Activated T-helper 17 cell treated with anti-CD3 and anti-CD28 coated beads, Interleukin-2, amount 50 U/mL, for 72 hours (primary cell): ENCODE results near the gene CWC15. TPM values are rescaled to one million over a fixed set of nuclear protein-coding genes. Genes with fewer than 3 reads are reported as not detected.
A peak's percentile ranks its signal among the peaks of the same experiment; 100 is the strongest.

Experiments
- ATAC-seq: fragments of 150-1000 bp; cut with Tn5 transposase; replicated peaks from 2 replicates; pipeline ENCODE4 v1.10.0; 2021; ENCODE audit warnings: mild to moderate bottlenecking, moderate library complexity
- H3K27ac Mint-ChIP-seq: one replicate; pipeline ENCODE4 v1.8.0; 2022; ENCODE audit warnings: mixed read lengths
- H3K27me3 Mint-ChIP-seq: one replicate; pipeline ENCODE4 v1.8.0; 2022; ENCODE audit warnings: mixed read lengths
- H3K36me3 Mint-ChIP-seq: one replicate; pipeline ENCODE4 v1.8.0; 2022; ENCODE audit warnings: low read depth, mild to moderate bottlenecking, mixed read lengths
- H3K4me1 Mint-ChIP-seq: one replicate; pipeline ENCODE4 v1.8.0; 2022; ENCODE audit warnings: mixed read lengths
- H3K4me3 Mint-ChIP-seq: one replicate; pipeline ENCODE4 v1.8.0; 2022; ENCODE audit warnings: mild to moderate bottlenecking, mixed read lengths
- H3K9me3 Mint-ChIP-seq: one replicate; pipeline ENCODE4 v1.8.0; 2022; ENCODE audit warnings: mixed read lengths
- total RNA-seq, 2 donors: library from RNA; stranded (reverse); gene quantifications; one replicate each; pipeline ENCODE4 v1.2.3, GENCODE V29; 2022

CWC15 gene
- total RNA-seq, 2 donors from 2014 or later: 69.4 to 80.3 TPM

DNA sequence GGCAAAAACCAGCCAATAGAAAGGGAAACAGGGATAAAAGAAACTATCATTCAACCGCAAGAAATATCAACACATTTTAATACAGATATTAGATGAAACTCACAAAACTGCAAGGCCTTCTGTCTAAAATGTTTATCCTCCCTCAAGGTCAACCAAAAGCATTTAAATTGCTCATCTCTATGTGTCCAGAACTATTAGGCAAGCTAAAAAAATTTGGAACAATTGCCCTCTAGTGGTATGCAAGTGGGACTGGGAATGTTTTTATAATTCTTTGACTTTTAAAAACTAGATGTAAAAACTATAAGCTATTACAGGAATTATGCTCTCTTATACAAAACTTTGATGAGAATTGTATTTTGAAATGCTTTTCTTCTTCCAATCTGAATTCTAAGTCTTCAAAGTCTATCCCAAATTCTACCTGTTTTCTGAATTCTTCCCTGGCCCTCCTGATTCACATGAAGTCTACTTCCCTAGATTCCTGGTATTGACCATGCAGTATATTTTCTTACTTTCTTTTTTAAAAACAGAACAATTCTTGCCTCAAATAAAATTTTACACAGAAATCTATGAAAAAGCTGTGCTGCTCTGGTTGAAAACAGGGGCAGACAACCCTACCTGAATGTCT is 4.9 kb downstream of the CWC15 start:
- peak overlapping the region; percentile 34 for H3K27ac Mint-ChIP-seq
- ATAC-seq: no peak
- H3K4me1 Mint-ChIP-seq: peaks cover 7% of the 10 kb centered on the region

DNA sequence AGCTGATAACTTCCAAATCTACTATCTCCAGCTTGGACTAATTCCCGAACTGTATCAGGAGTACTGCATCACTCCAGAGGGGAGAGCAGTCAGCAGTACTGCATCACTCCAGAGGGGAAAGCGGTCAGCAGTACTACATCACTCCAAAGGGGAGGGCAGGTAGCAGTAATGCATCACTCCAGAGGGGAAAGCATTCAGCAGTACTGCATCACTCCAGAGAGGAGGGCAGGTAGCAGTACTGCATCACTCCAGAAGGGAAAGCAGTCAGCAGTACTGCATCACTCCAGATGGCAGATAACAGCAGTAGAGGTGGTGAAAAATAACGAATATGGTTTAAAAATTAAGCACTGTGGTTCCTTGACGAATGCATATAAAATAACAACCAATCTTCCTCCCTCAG is 8.4 kb downstream of the CWC15 start:
- Mint-ChIP-seq H3K4me1 (peaks cover 7% of the 10 kb centered on the region), H3K27ac (peak overlapping the region; percentile 7), H3K4me3 (no peak overlapping the region), H3K27me3 (no peaks in the 10 kb centered on the region), H3K9me3 (no peaks in the 10 kb centered on the region), H3K36me3 (peaks cover 97% of the 10 kb centered on the region)
- ATAC-seq: no peak

More for the DNA sequence above, 4.9 kb downstream of the CWC15 start:
- H3K4me3 Mint-ChIP-seq: no peak overlapping the region
- no peaks in the 10 kb centered on the region for H3K27me3 Mint-ChIP-seq
- no peaks in the 10 kb centered on the region for H3K9me3 Mint-ChIP-seq
- peaks cover 98% of the 10 kb centered on the region for H3K36me3 Mint-ChIP-seq

DNA sequence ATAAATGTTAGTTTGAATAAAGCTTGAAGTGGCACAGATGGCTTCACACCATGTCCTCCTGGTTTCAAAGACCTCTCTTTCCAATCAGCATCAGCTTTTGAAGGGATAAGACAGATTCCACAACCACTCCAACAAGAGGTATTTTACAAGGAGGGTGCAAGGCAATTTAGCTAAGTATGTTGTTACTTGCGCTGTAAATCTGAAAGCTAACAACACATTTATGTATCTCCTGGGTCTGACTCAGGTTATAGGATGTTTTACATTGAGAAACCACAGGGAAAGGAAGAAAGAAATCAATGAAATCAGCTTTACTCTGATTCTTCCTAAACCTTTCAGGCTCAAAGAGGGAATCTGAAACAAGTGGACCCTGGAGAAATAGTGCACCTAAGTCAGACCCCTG is 12.1 kb downstream of the CWC15 start:
- ATAC-seq: no peak
- Mint-ChIP-seq H3K4me1 (no peaks in the 10 kb centered on the region), H3K27ac (no peak overlapping the region), H3K4me3 (no peak overlapping the region), H3K9me3 (no peaks in the 10 kb centered on the region), H3K36me3 (peaks cover 66% of the 10 kb centered on the region), H3K27me3 (no peaks in the 10 kb centered on the region)

DNA sequence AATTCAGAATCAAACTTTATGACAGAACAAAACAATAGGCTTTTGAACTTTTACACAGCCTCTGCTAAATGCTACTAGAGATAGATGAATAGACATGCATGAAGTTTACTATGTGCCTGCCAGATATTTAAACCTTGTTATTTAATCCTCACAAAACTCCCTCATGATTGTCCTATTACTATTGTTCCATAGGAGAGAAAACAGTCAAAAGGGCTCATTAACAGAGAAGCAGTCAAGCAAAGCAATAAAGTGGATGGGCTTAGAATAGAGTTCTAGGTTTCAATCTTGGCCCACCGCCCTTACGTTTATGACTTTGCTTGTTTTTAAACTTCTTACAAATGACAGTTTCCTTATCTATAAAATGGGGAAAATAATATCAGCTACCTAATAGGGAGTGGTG is 12.9 kb downstream of the CWC15 start:
- Mint-ChIP-seq H3K36me3 (peaks cover 58% of the 10 kb centered on the region), H3K4me3 (no peak overlapping the region), H3K27me3 (no peaks in the 10 kb centered on the region), H3K4me1 (no peaks in the 10 kb centered on the region), H3K27ac (no peak overlapping the region), H3K9me3 (no peaks in the 10 kb centered on the region)
- no peak for ATAC-seq

DNA sequence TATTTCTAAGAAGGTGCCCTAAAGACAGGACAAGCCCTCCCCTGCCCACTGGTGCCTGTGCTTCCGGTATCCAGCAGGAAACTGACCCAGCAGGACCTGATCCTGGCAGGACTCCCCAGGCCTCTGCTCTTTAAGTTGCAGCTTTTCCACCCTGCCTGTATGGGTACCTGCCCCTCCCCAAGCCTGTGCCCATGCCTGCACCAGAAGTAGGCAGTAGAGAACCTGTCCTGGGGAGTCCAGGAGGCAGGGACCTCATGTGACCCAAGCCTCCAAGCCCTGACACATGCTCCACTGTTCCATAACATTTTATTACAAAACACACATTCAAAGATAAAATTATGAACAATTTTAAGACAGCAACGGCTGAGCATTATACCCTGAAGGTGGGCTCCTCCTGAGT is 14.2 kb downstream of the CWC15 start:
- H3K36me3 Mint-ChIP-seq: peaks cover 45% of the 10 kb centered on the region
- H3K27ac Mint-ChIP-seq: no peak overlapping the region
- no peaks in the 10 kb centered on the region for H3K27me3 Mint-ChIP-seq
- H3K9me3 Mint-ChIP-seq: no peaks in the 10 kb centered on the region
- no peak overlapping the region for H3K4me3 Mint-ChIP-seq
- ATAC-seq: no peak
- H3K4me1 Mint-ChIP-seq: no peaks in the 10 kb centered on the region

DNA sequence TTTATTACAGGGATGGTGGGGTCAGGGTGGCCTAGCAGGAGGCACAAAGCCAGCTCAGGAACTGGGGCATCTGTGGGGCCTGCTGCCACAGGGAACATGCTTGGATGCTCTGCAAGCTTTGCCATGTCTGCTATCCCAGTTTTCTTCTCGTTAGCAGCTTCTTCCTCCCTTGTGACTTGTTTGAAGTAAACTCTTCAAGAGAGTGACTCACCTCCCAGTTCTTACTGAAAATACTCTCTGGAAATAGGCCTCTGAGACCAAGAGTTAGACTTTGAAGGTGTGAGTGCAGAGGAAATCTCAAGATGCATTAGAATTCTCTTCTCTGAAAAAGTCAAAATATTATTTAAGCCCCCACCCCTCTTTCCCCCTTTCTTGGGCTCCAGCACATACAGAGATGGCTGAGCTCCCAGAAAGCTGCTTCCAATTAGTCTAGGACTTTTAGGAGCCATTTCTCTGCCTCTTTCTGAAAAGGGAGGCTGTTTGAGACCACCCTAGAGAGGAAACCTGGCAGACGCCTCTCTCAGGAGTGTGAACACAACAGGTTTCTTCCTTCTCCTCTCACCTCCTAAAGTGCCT is 15.1 kb downstream of the CWC15 start:
- Mint-ChIP-seq H3K4me3 (no peak overlapping the region), H3K4me1 (no peaks in the 10 kb centered on the region), H3K36me3 (peaks cover 35% of the 10 kb centered on the region), H3K9me3 (no peaks in the 10 kb centered on the region), H3K27me3 (no peaks in the 10 kb centered on the region), H3K27ac (no peak overlapping the region)
- no peak for ATAC-seq

GRCh38 chr11:94956963-94957362 is 16.4 kb downstream of the CWC15 start:
- no peak for ATAC-seq
- Mint-ChIP-seq H3K36me3 (peaks cover 23% of the 10 kb centered on the region), H3K27me3 (no peaks in the 10 kb centered on the region), H3K4me3 (no peak overlapping the region), H3K9me3 (no peaks in the 10 kb centered on the region), H3K27ac (no peak overlapping the region), H3K4me1 (no peaks in the 10 kb centered on the region)

GRCh38 chr11:94954753-94955152 is 18.6 kb downstream of the CWC15 start:
- no peaks in the 10 kb centered on the region for H3K27me3 Mint-ChIP-seq
- peaks cover 4% of the 10 kb centered on the region for H3K36me3 Mint-ChIP-seq
- ATAC-seq: no peak
- no peaks in the 10 kb centered on the region for H3K9me3 Mint-ChIP-seq
- no peak overlapping the region for H3K4me3 Mint-ChIP-seq
- H3K4me1 Mint-ChIP-seq: no peaks in the 10 kb centered on the region
- no peak overlapping the region for H3K27ac Mint-ChIP-seq

- no peak for ATAC-seq
- Mint-ChIP-seq H3K9me3 (no peaks in the 10 kb centered on the region), H3K27ac (no peak overlapping the region), H3K27me3 (peaks cover 4% of the 10 kb centered on the region), H3K4me3 (no peak overlapping the region), H3K36me3 (no peaks in the 10 kb centered on the region), H3K4me1 (no peaks in the 10 kb centered on the region)
These were observed 25.2 kb downstream of the CWC15 start for GRCh38 chr11:94948070-94948617.

DNA sequence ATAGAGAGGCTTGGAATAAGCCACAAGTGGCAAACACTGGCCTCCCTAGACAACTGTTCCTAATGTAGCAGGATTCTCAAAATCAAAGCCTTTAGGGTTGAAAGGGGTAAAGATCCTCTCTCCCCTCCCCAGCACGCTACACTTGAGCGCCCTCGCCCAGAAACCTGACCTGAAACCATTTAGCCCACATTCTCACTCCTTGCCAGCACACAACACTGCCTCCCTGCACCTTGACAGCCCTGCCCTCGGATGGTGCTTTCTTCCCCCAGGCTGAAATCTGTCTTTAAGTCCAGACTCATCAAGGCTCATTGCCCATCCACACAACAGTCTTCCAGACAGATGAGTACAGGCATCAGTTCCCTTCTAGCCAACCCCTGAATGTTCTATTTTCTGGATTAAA is 26.5 kb downstream of the CWC15 start:
- Mint-ChIP-seq H3K4me3 (no peak overlapping the region), H3K4me1 (no peaks in the 10 kb centered on the region), H3K36me3 (no peaks in the 10 kb centered on the region), H3K27me3 (peaks cover 6% of the 10 kb centered on the region), H3K9me3 (no peaks in the 10 kb centered on the region), H3K27ac (no peak overlapping the region)
- ATAC-seq: no peak

GRCh38 chr11:94941131-94941530 is 32.2 kb downstream of the CWC15 start:
- Mint-ChIP-seq H3K27ac (no peak overlapping the region), H3K4me1 (no peaks in the 10 kb centered on the region), H3K27me3 (peaks cover 7% of the 10 kb centered on the region), H3K4me3 (no peak overlapping the region), H3K9me3 (no peaks in the 10 kb centered on the region), H3K36me3 (no peaks in the 10 kb centered on the region)
- no peak for ATAC-seq

GRCh38 chr11:94939346-94939745 is 34.0 kb downstream of the CWC15 start:
- peaks cover 7% of the 10 kb centered on the region for H3K27me3 Mint-ChIP-seq
- ATAC-seq: no peak
- H3K27ac Mint-ChIP-seq: no peak overlapping the region
- H3K36me3 Mint-ChIP-seq: no peaks in the 10 kb centered on the region
- no peak overlapping the region for H3K4me3 Mint-ChIP-seq
- H3K9me3 Mint-ChIP-seq: no peaks in the 10 kb centered on the region
- H3K4me1 Mint-ChIP-seq: peaks cover 8% of the 10 kb centered on the region

DNA sequence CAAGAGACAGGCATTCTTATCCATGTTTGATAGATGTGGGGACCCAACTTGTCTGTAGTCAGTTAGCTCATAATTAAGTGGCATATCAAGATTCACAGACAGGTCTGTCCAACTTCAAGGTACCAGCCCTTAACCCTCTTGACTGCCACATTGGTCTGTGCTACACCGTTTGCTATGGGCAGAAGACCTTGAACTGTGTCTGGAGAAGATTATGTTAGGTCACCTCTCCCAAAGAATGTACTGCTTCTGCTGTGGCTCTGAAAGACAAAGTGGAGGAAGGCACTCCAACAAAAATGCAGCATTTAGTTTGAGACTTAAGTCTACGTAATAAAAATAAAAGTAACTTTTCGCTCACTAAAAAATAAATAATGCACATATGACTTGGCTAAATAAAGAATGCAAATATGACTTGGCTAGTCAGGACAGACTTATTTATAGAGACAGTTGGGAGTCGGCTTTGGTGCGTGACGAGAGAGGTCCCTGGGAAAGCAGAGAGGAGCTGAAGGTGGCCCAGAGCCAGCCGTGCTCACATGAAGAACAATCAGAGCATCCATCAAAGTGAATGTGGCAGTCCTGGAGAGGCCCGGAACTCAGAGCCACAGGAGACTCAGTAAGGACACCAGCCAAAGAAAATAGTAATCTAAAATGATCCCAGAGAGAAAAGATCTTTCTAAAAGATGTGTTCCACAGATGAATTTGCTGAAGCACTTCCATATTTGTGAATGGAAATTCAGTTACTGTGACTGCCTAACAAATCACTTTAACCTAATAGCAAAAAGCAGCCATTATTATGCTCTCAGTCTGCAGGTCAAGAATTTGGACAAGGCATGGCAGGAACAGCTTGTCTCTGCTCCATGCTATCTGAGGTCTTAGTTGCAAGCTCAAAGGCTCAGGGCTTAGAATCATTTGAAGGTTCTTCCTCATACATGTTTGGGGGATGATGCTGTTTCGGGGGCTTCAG is 35.0 kb downstream of the CWC15 start:
- Mint-ChIP-seq H3K27ac (no peak overlapping the region), H3K4me3 (no peak overlapping the region), H3K4me1 (peaks cover 16% of the 10 kb centered on the region), H3K9me3 (no peaks in the 10 kb centered on the region), H3K36me3 (no peaks in the 10 kb centered on the region), H3K27me3 (peaks cover 4% of the 10 kb centered on the region)
- no peak for ATAC-seq

- Mint-ChIP-seq H3K4me3 (peak overlapping the region; percentile 26), H3K36me3 (no peaks in the 10 kb centered on the region), H3K27ac (no peak overlapping the region), H3K27me3 (no peaks in the 10 kb centered on the region), H3K4me1 (peaks cover 16% of the 10 kb centered on the region), H3K9me3 (no peaks in the 10 kb centered on the region)
- ATAC-seq: no peak
These were observed 38.5 kb downstream of the CWC15 start for GRCh38 chr11:94934846-94935245.
